ENCODE data around the gene DPY30.
"Not testable (repeated sequence)": the region's sequence is repeated elsewhere in the genome, so short reads cannot be mapped to it uniquely, and the experiment has no call there.

DNA sequence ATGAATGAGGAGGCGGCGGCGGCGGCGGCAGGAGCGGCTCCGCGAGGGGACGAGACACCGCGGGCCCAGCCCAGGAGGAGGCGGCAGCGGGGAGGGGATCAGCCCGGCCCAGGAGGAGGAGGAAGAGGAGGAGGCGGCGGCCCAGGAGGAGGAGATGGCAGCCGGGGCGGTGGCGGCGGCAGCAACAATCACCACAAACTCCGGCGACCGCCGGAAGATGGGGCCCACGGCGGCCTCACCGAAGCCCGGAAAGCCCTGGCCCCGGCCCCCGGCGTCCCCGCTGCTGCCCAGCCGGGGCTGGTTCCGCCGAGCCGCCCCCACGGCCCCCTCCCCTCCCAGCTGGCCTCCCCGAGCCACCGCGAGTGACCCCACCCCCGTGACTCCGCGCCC lies 29.3 kb downstream of the DPY30 start:
- TF ChIP-seq POLR2A, POLR2AphosphoS5, TAF1, SPI1, POU2F2 (IDR thresholded peaks at IDR 0.05; ENCODE audit: low read depth, low read length): not testable (repeated sequence)

All from GM12891 (cell line).